Liver (tissue), 9 donors: ENCODE data around the gene CYBA. TPM values are rescaled to one million over a fixed set of nuclear protein-coding genes. Genes with fewer than 3 reads are reported as not detected.

ENCODE experiments used
- DNase-seq: peaks from one replicate; pipeline ENCODE4 v3.0.0-alpha.2; 2017; ENCODE audit warnings: low spot score
- H3K27ac ChIP-seq, 2 donors: one replicate each; pipeline ENCODE4 v1.7.0; 2013; ENCODE audit warnings: inconsistent platforms in 2 of 2, low read length in 2 of 2, control low read depth in 1 of 2, low read depth in 1 of 2, mild to moderate bottlenecking in 1 of 2
- H3K27me3 ChIP-seq, 4 donors: one replicate each; pipeline versions ENCODE4 v1.6.1 to v1.7.0; 2013; ENCODE audit warnings: low read length in 3 of 4, inconsistent platforms in 1 of 4, mild to moderate bottlenecking in 1 of 4, moderate library complexity in 1 of 4; ENCODE audit not compliant: control insufficient read depth in 4 of 4, insufficient read depth in 4 of 4
- H3K36me3 ChIP-seq, 4 donors: one replicate each; pipeline versions ENCODE4 v1.6.1 to v1.7.0; 2013; ENCODE audit warnings: low read length in 3 of 4, mild to moderate bottlenecking in 3 of 4, low read depth in 1 of 4, moderate library complexity in 1 of 4; ENCODE audit not compliant: control insufficient read depth in 4 of 4, insufficient read depth in 3 of 4
- H3K4me1 ChIP-seq, 4 donors: one replicate each; pipeline versions ENCODE4 v1.6.1 to v1.7.0; 2013; ENCODE audit warnings: low read length in 3 of 4, mild to moderate bottlenecking in 3 of 4, moderate library complexity in 1 of 4; ENCODE audit not compliant: control insufficient read depth in 4 of 4, insufficient read depth in 4 of 4
- H3K4me3 ChIP-seq, 3 donors: one replicate each; pipeline versions ENCODE4 v1.6.1 to v1.7.0; 2013; ENCODE audit warnings: low read length in 3 of 3, control low read depth in 1 of 3, low read depth in 1 of 3, mild to moderate bottlenecking in 1 of 3
- H3K9ac ChIP-seq, 2 donors: one replicate each; pipeline ENCODE4 v1.7.0; 2013; ENCODE audit warnings: low read length in 2 of 2, mild to moderate bottlenecking in 2 of 2, moderate library complexity in 2 of 2, control low read depth in 1 of 2, low read depth in 1 of 2
- H3K9me3 ChIP-seq, 4 donors: one replicate each; pipeline versions ENCODE4 v1.6.1 to v1.7.0; 2013; ENCODE audit warnings: low read length in 3 of 4; ENCODE audit not compliant: control insufficient read depth in 4 of 4
- ATF3 ChIP-seq: IDR thresholded peaks from 2 replicates; pipeline ENCODE4 v1.6.1; 2016; ENCODE audit warnings: antibody characterized with exemption
- CTCF ChIP-seq: fragments of 150-350 bp; IDR thresholded peaks from 2 replicates; pipeline ENCODE4 v1.5.1; 2017; ENCODE audit warnings: improper control_type of control experiment, low read depth, low read length; ENCODE audit not compliant: missing input control
- EGR1 ChIP-seq, 2 donors: IDR thresholded peaks; 2 replicates each; pipeline ENCODE4 v1.6.1; 2016 to 2018; ENCODE audit warnings: antibody characterized with exemption in 2 of 2, low read depth in 2 of 2
- GABPA ChIP-seq, 2 donors: IDR thresholded peaks in 1 of 2; conservative IDR thresholded peaks in 1 of 2; 2 replicates each; pipeline ENCODE4 v1.6.1; 2016; ENCODE audit warnings: antibody characterized with exemption in 2 of 2, mild to moderate bottlenecking in 1 of 2, moderate library complexity in 1 of 2
- HNF4G ChIP-seq: IDR thresholded peaks from 2 replicates; pipeline ENCODE4 v1.6.1; 2016; ENCODE audit warnings: antibody characterized with exemption
- JUND ChIP-seq, 2 donors: IDR thresholded peaks; 2 replicates each; pipeline ENCODE4 v1.6.1; 2016; ENCODE audit warnings: antibody characterized with exemption in 2 of 2
- MAX ChIP-seq: IDR thresholded peaks from 2 replicates; pipeline ENCODE4 v1.6.1; 2016; ENCODE audit warnings: antibody characterized with exemption
- RAD21 ChIP-seq, 2 donors: IDR thresholded peaks; 2 replicates each; pipeline ENCODE4 v1.6.1; 2016; ENCODE audit warnings: antibody characterized with exemption in 2 of 2, mild to moderate bottlenecking in 2 of 2
- RXRA ChIP-seq, 2 donors: IDR thresholded peaks; 2 replicates each; pipeline ENCODE4 v1.6.1; 2017 to 2018; ENCODE audit warnings: antibody characterized with exemption in 2 of 2, mild to moderate bottlenecking in 1 of 2
- TAF1 ChIP-seq: conservative IDR thresholded peaks from 2 replicates; pipeline ENCODE4 v1.6.1; 2016; ENCODE audit warnings: antibody characterized with exemption, mild to moderate bottlenecking
- WGBS: extraction: QIAGEN DNeasy Blood & Tissue Kit; methylation state at CpG from one replicate; pipeline ENCODE4 v1.1.7; 2013; 5-methylcytosine and 5-hydroxymethylcytosine counted together
- polyA plus RNA-seq, 2 donors: library from polyadenylated mRNA; stranded (reverse) in 1 of 2; unstranded in 1 of 2; fragments of 200-250 nt in 1 of 2; fragments of >200 nt in 1 of 2; fragmentation: Nextera tagmentation in 1 of 2; extraction: Ambion mirVana in 1 of 2; gene quantifications; one replicate each; pipeline versions ENCODE4 v1.2.1 to v1.2.3, GENCODE V29; 2013 to 2015
- total RNA-seq, 2 donors: library from RNA; depleted of rRNA; stranded (reverse); fragments of >200 nt; gene quantifications; one replicate each; pipeline ENCODE4 v1.2.3, GENCODE V29; 2014
- TF ChIP-seq, protein P1 (sequence below): IDR thresholded peaks from 2 replicates; pipeline ENCODE4 v1.6.1; 2016; ENCODE audit warnings: antibody characterized with exemption, mild to moderate bottlenecking
- donor health status: healthy.
- donor health status: healthy.
- donor health status: healthy.
- donor health status: healthy.
- donor health status: healthy.

CYBA gene
- total and polyA plus RNA-seq, 4 donors, result 39.0 to 217 (median 52.6) TPM

GRCh38 chr16:88695218-88695617 is 44.4 kb upstream of the CYBA start:
- peaks cover 2 to 15% (median 6%) of the 10 kb centered on the region in 4 donors for H3K36me3 ChIP-seq
- 72% methylated on average over 15 of the region's 15 CpGs for WGBS
- H3K9me3 ChIP-seq, result no peaks in the 10 kb centered on the region
- DNase-seq, result no peak
- no peak overlapping the region for H3K4me3 ChIP-seq
- no peak overlapping the region for H3K9ac ChIP-seq
- no peaks in the 10 kb centered on the region for H3K4me1 ChIP-seq
- TF ChIP-seq TAF1, result no peak
- no peak for TF ChIP-seq EGR1 (IDR thresholded peaks at IDR 0.05; ENCODE audit: low read depth in 2 of 2)
- TF ChIP-seq JUND (IDR thresholded peaks at IDR 0.05), result no peak
- no peak overlapping the region for H3K27ac ChIP-seq
- H3K27me3 ChIP-seq, result no peaks in the 10 kb centered on the region

- H3K9ac ChIP-seq, result no peak overlapping the region
- no peak overlapping the region for H3K4me3 ChIP-seq
- no peaks in the 10 kb centered on the region for H3K9me3 ChIP-seq
- no peaks in the 10 kb centered on the region for H3K4me1 ChIP-seq
- no peak overlapping the region for H3K27ac ChIP-seq
- 94% methylated on average over 37 of the region's 37 CpGs for WGBS
- no peaks in the 10 kb centered on the region for H3K27me3 ChIP-seq
- peaks cover 2 to 12% (median 6%) of the 10 kb centered on the region in 4 donors for H3K36me3 ChIP-seq
- no peak for DNase-seq
- TF ChIP-seq HNF4G (no peak), GABPA (IDR thresholded peaks at IDR 0.05 in 1 of 2, conservative IDR thresholded peaks at IDR 0.05 in 1 of 2) (no peak), TAF1 (no peak), RAD21 (IDR thresholded peaks at IDR 0.05) (no peak), CTCF (no peak), ATF3 (no peak), RXRA (IDR thresholded peaks at IDR 0.05) (no peak), MAX (no peak)
- TF ChIP-seq, protein P1, sequence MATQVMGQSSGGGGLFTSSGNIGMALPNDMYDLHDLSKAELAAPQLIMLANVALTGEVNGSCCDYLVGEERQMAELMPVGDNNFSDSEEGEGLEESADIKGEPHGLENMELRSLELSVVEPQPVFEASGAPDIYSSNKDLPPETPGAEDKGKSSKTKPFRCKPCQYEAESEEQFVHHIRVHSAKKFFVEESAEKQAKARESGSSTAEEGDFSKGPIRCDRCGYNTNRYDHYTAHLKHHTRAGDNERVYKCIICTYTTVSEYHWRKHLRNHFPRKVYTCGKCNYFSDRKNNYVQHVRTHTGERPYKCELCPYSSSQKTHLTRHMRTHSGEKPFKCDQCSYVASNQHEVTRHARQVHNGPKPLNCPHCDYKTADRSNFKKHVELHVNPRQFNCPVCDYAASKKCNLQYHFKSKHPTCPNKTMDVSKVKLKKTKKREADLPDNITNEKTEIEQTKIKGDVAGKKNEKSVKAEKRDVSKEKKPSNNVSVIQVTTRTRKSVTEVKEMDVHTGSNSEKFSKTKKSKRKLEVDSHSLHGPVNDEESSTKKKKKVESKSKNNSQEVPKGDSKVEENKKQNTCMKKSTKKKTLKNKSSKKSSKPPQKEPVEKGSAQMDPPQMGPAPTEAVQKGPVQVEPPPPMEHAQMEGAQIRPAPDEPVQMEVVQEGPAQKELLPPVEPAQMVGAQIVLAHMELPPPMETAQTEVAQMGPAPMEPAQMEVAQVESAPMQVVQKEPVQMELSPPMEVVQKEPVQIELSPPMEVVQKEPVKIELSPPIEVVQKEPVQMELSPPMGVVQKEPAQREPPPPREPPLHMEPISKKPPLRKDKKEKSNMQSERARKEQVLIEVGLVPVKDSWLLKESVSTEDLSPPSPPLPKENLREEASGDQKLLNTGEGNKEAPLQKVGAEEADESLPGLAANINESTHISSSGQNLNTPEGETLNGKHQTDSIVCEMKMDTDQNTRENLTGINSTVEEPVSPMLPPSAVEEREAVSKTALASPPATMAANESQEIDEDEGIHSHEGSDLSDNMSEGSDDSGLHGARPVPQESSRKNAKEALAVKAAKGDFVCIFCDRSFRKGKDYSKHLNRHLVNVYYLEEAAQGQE, result no peak
Observed at GRCh38 chr16:88694221-88695087, 43.6 kb upstream of the CYBA start.
